Vagina (tissue), 2 donors: ENCODE data around the gene PTPRN2. TPM values are rescaled to one million over a fixed set of nuclear protein-coding genes. Genes with fewer than 3 reads are reported as not detected.

Source experiments
- DNase-seq, 2 donors: peaks; one replicate each; pipeline ENCODE4 v3.0.0-alpha.2; 2017; ENCODE audit errors: extremely low spot score in 2 of 2
- H3K27ac ChIP-seq: fragments of 200-600 bp; sonication (generic); one replicate; pipeline ENCODE4 v1.5.1; 2019
- H3K27me3 ChIP-seq: fragments of 200-600 bp; sonication (generic); one replicate; pipeline ENCODE4 v1.5.1; 2019
- H3K36me3 ChIP-seq, 2 donors: fragments of 200-600 bp; sonication (generic); one replicate each; pipeline ENCODE4 v1.5.1; 2017 to 2019
- H3K4me1 ChIP-seq: fragments of 200-600 bp; sonication (generic); one replicate; pipeline ENCODE4 v1.5.1; 2019
- H3K4me3 ChIP-seq, 2 donors: fragments of 200-600 bp; sonication (generic); 1 replicate in 1 of 2; 2 replicates in 1 of 2; pipeline ENCODE4 v1.5.1; 2016 to 2019
- H3K9me3 ChIP-seq: fragments of 200-600 bp; sonication (generic); one replicate; pipeline ENCODE4 v1.5.1; 2019
- CTCF ChIP-seq, 3 experiments: fragments of 450-650 bp in 2 of 3; fragments of 200-600 bp in 1 of 3; sonication (generic) in 1 of 3; IDR thresholded peaks; one replicate each; pipeline ENCODE4 v1.5.1; 2017 to 2019; ENCODE audit warnings: antibody characterized with exemption in 3 of 3, mild to moderate bottlenecking in 2 of 3, moderate library complexity in 2 of 3
- POLR2A ChIP-seq, 2 donors: fragments of 450-650 bp; IDR thresholded peaks; one replicate each; pipeline ENCODE4 v1.6.1; 2017; ENCODE audit warnings: antibody characterized with exemption in 2 of 2, mild to moderate bottlenecking in 2 of 2, moderate library complexity in 2 of 2
- POLR2AphosphoS5 ChIP-seq, 2 donors: sonication (generic); formaldehyde crosslinking; IDR thresholded peaks; one replicate each; pipeline ENCODE4 v1.9.0; 2017; ENCODE audit warnings: antibody characterized with exemption in 2 of 2, mild to moderate bottlenecking in 2 of 2, low read depth in 1 of 2; ENCODE audit not compliant: insufficient read depth in 1 of 2
- intact Hi-C: fragments of 100-400 bp; cut with DNase I; formaldehyde crosslinking; loops from one replicate; pipeline ENCODE4 v1.15.1; 2023
- total RNA-seq: library from RNA; depleted of rRNA; stranded (reverse); fragments of >200 nt; gene quantifications from one replicate; pipeline ENCODE4 v1.2.3, GENCODE V29; 2016

The PTPRN2 gene
- total RNA-seq, 1 donor from 2014 or later, result 7.4 TPM

GRCh38 chr7:158285383-158285770, 302.2 kb downstream of the PTPRN2 start:
- no peaks in the 10 kb centered on the region for H3K27me3 ChIP-seq
- H3K9me3 ChIP-seq, result no peaks in the 10 kb centered on the region
- no peaks in the 10 kb centered on the region for H3K36me3 ChIP-seq
- intact Hi-C loops, result no loop called here
- H3K4me3 ChIP-seq, result no peak overlapping the region
- DNase-seq, result peak in 1 of 2 donors; percentile 89
- no peak for TF ChIP-seq CTCF (IDR thresholded peaks at IDR 0.05)
- TF ChIP-seq POLR2AphosphoS5 (IDR thresholded peaks at IDR 0.05; ENCODE audit: insufficient read depth in 1 of 2, low read depth in 1 of 2), result no peak
- TF ChIP-seq POLR2A (IDR thresholded peaks at IDR 0.05), result no peak
- H3K27ac ChIP-seq, result no peak overlapping the region
- H3K4me1 ChIP-seq, result no peaks in the 10 kb centered on the region

- Histone ChIP-seq H3K9me3 (no peaks in the 10 kb centered on the region), H3K4me3 (no peak overlapping the region), H3K4me1 (no peaks in the 10 kb centered on the region), H3K27ac (no peak overlapping the region), H3K27me3 (no peaks in the 10 kb centered on the region), H3K36me3 (no peaks in the 10 kb centered on the region)
- TF ChIP-seq CTCF (IDR thresholded peaks at IDR 0.05) (no peak), POLR2A (IDR thresholded peaks at IDR 0.05) (no peak), POLR2AphosphoS5 (IDR thresholded peaks at IDR 0.05; ENCODE audit: insufficient read depth in 1 of 2, low read depth in 1 of 2) (no peak)
- peak; percentile 52 to 69 for DNase-seq
- intact Hi-C loops, result no loop called here
These were observed 302.8 kb downstream of the PTPRN2 start for GRCh38 chr7:158284617-158285382.

GRCh38 chr7:158284121-158284520, 303.5 kb downstream of the PTPRN2 start:
- TF ChIP-seq CTCF (IDR thresholded peaks at IDR 0.05) (no peak), POLR2A (IDR thresholded peaks at IDR 0.05) (no peak), POLR2AphosphoS5 (IDR thresholded peaks at IDR 0.05; ENCODE audit: insufficient read depth in 1 of 2, low read depth in 1 of 2) (no peak)

GRCh38 chr7:158283016-158283974, 304.3 kb downstream of the PTPRN2 start:
- H3K4me1 ChIP-seq, result no peaks in the 10 kb centered on the region
- TF ChIP-seq POLR2AphosphoS5 (IDR thresholded peaks at IDR 0.05; ENCODE audit: insufficient read depth in 1 of 2, low read depth in 1 of 2) (no peak), POLR2A (IDR thresholded peaks at IDR 0.05) (no peak), CTCF (IDR thresholded peaks at IDR 0.05) (no peak)
- no peak overlapping the region for H3K27ac ChIP-seq
- H3K27me3 ChIP-seq, result no peaks in the 10 kb centered on the region
- peak in 1 of 2 donors; percentile 77 for DNase-seq
- intact Hi-C loops, result no loop called here
- H3K36me3 ChIP-seq, result no peaks in the 10 kb centered on the region
- no peak overlapping the region for H3K4me3 ChIP-seq
- H3K9me3 ChIP-seq, result no peaks in the 10 kb centered on the region

More at GRCh38 chr7:158284121-158284520, 303.5 kb downstream of the PTPRN2 start:
- Histone ChIP-seq H3K27me3 (no peaks in the 10 kb centered on the region), H3K4me1 (no peaks in the 10 kb centered on the region), H3K36me3 (no peaks in the 10 kb centered on the region), H3K27ac (no peak overlapping the region), H3K9me3 (no peaks in the 10 kb centered on the region), H3K4me3 (no peak overlapping the region)
- peak; percentile 47 to 64 for DNase-seq
- intact Hi-C loops, result no loop called here
